GM12801 (cell line): ENCODE results near the gene OR10P1.

Experiments
- TF ChIP-seq, protein P1 (sequence below): IDR thresholded peaks from one replicate; pipeline ENCODE4 v1.5.1; 2011; ENCODE audit warnings: control low read depth; ENCODE audit not compliant: insufficient read length; ENCODE audit errors: extremely low read depth

OR10P1 gene, protein sequence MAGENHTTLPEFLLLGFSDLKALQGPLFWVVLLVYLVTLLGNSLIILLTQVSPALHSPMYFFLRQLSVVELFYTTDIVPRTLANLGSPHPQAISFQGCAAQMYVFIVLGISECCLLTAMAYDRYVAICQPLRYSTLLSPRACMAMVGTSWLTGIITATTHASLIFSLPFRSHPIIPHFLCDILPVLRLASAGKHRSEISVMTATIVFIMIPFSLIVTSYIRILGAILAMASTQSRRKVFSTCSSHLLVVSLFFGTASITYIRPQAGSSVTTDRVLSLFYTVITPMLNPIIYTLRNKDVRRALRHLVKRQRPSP

DNA sequence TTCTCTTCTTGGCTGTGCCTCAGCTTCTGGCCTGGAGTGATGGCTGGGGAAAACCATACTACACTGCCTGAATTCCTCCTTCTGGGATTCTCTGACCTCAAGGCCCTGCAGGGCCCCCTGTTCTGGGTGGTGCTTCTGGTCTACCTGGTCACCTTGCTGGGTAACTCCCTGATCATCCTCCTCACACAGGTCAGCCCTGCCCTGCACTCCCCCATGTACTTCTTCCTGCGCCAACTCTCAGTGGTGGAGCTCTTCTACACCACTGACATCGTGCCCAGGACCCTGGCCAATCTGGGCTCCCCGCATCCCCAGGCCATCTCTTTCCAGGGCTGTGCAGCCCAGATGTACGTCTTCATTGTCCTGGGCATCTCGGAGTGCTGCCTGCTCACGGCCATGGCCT, at the start of gene OR10P1:
Gene OR10P1 (plus strand): TSS at position 40 of the 400 bp plus-strand sequence. CDS start 0 bp downstream, at position 40.
- TF ChIP-seq, protein P1, sequence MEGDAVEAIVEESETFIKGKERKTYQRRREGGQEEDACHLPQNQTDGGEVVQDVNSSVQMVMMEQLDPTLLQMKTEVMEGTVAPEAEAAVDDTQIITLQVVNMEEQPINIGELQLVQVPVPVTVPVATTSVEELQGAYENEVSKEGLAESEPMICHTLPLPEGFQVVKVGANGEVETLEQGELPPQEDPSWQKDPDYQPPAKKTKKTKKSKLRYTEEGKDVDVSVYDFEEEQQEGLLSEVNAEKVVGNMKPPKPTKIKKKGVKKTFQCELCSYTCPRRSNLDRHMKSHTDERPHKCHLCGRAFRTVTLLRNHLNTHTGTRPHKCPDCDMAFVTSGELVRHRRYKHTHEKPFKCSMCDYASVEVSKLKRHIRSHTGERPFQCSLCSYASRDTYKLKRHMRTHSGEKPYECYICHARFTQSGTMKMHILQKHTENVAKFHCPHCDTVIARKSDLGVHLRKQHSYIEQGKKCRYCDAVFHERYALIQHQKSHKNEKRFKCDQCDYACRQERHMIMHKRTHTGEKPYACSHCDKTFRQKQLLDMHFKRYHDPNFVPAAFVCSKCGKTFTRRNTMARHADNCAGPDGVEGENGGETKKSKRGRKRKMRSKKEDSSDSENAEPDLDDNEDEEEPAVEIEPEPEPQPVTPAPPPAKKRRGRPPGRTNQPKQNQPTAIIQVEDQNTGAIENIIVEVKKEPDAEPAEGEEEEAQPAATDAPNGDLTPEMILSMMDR: no peak

DNA sequence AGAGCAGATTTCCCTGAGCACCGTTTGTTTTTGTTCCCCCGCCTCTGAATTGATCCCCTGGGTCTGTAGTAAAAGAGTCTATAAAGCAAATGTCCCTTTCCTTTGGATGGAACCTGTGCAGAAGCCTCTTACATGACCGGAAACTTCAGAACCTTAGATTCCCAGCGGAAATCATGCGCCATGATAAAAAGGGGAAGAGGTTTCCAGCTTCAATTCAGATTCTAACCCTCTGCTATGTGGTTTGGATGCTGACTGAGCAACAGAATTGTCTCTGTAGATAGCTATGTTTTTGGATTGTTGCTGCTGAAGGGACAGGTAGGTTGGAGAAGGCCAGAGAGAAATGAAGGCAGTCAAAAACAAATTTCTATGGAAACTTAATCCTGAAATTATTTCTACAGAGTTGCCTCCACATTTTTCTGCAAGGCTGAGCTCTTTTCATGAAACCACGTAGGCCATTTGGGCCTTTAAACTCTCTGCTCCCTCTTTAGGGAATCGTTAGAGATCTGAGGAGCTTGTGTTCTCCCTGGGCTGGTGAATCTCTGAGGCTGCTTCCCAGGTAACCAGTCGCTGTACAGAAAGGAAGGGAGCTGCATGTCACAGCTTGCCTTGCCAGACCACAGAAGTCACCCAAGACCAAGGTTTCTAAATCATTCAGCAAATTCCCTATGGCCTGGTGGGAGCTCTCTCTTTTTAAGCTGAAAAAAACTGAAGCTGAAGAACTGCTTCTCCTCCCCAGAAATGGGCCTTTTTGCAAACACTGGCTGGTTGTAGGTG, 28.7 kb upstream of the OR10P1 start:
- TF ChIP-seq, protein P1: no peak

DNA sequence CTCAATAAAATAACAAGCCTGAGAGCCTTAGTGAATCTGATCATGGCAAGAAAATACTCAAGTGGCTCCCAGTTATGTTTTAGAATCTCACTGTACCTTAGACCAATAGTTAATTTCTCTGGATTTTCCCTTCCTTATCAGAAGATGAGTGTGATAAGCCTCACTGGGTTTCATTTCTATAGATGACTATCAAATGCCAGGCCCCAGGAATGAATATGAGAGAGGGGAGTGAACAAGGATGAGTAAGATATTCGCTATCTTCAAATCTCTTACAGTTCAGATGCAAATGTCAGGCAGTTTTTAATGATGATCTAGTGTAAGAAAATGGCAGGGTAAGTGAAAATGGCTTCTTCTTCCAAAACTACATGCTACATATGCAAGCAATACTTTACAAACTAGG, 26.1 kb upstream of the OR10P1 start:
- TF ChIP-seq, protein P1: no peak

DNA sequence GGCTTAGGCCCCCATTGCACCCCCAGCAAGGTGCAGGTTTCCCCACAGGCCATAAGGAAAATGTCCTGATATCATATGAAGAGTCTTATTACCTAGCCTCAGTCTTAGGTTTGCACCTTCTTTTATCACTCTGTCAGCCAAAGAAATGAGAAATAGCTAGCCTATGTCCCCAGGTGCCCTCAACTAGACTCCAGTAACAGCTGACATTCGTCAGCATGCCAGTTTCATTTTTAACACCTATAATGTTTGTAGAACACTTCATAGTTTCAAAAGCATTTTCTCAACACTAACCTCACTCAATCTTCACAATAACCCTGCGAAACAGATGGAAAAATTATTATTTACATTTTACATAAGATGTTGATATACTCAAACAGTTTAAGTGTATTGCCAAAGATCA, 24.0 kb upstream of the OR10P1 start:
- TF ChIP-seq, protein P1: no peak

- TF ChIP-seq, protein P1: no peak
These were observed 21.9 kb upstream of the OR10P1 start for GRCh38 chr12:55614764-55615163.

DNA sequence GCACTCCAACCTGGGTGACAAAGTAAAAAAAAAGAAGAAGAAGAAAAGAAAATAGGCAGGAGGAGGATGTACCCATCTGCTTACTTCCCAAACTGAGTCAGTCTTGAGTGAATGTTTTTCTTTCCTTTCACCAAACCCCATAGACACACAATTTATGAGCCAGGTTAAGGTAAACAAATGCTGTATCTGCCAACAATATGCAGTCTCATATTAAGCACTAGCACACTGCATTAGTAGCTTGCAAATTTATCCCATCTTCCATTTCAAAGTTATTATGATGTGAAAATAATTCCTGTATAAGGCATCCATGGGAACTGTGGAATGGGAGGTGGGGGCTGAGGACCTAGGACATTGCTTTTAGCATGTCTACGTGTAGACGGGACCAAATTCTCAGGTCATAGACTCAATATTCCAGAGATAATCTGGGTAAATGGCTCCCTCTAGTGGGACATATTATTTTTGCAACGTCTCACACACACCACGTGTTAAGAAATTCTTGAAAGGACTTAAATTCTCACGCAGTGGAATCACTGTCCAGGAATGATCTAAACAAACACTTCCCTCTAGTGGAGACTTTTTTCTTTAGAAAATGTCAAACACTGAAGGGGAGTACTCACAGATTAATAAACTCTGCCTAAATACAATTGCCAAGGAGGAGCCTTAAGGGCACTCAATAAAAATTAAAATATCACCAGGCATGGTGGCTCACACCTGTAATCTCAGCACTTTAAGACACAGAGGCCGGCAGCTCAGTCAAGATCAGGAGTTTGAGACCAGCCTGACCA, 17.1 kb upstream of the OR10P1 start:
- TF ChIP-seq, protein P1: no peak

DNA sequence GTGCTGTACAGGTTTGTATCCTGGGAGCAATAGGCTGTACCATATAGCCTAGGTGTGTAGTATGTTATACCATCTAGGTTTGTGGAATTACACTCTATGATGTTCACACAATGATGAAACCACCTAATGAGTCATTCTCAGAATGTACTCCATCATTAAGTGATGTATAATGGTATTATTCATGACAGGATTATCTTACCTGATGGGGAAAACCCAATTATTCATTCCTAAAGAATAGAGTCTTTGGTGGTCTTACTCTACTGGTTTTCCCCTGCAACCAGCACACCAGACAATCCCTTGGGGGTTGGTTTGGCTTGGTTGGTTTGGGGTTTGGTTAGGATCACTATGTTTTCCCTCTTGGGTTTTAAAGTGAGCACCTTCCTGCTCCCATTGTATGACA, 12.6 kb upstream of the OR10P1 start:
- TF ChIP-seq, protein P1: no peak
